Stimulated activated naive CD8-positive, alpha-beta T cell treated with anti-CD3 and anti-CD28 coated beads, Interleukin-15, Interleukin-2, amounts not matched to agents 100 U/mL and 50 U/mL, for 24 hours (primary cell): ENCODE results near the gene ZNF254.
"Not testable (repeated sequence)": the region's sequence is repeated elsewhere in the genome, so short reads cannot be mapped to it uniquely, and the experiment has no call there.

Experiments
- ATAC-seq: fragments of 150-1000 bp; cut with Tn5 transposase; one replicate; pipeline ENCODE4 v1.10.0; 2021
- DNase-seq: peaks from one replicate; pipeline ENCODE4 v3.0.0; 2021

ZNF254 gene

GRCh38 chr19:24086974-24087595 lies at the start of gene ZNF254:
Gene ZNF254 (plus strand): TSS chr19:24087187. CDS start chr19:24087308, 121 bp downstream.
- peak; percentile 84 for DNase-seq
- peak; percentile 100 for ATAC-seq

DNA sequence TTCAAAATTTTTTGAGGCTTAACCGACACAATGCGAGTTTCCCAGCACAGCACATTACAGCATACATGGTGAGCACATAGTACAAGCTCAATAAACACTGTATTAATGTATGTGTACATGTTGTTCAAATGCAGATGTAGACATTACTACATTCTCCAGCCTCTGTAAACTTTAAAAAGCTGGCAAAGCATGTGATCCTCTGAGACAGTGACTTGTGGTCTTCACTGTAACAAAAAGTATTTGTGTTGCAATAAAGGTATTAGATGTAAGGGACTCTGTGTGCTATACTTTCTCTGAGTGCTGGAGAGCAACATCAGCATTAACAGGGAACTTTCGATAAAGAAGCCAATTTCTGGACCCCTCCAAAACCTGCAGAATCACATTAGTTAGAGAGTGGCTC lies 46.4 kb upstream of the ZNF254 start:
- DNase-seq (no peak), ATAC-seq (no peak)

GRCh38 chr19:24041326-24041725 lies 45.7 kb upstream of the ZNF254 start:
- ATAC-seq, DNase-seq: not testable (repeated sequence)

- DNase-seq, result no peak
- no peak for ATAC-seq
Observed at GRCh38 chr19:24046550-24046949, 40.4 kb upstream of the ZNF254 start.

DNA sequence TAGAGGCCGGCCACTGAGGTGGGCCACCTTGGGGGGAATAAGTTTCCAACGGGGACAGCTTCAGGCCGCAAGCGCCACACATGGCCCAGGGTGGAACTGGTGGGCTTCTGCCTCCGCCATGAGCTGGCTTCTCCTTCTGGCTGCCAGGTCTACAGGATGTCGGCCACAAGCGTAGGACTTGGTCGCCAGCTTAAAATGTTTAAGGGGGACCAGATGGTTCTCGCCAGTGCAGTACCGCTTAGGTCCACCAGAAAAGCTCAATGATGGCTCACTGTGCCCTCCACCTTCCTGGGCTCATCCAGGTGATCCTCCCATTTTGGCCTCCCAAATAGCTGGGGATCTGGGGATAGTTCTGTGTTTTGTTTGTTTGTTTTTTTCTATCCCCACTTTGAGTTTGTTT lies 38.7 kb upstream of the ZNF254 start:
- ATAC-seq (no peak), DNase-seq (no peak)

GRCh38 chr19:24049537-24049936 lies 37.5 kb upstream of the ZNF254 start:
- ATAC-seq (no peak), DNase-seq (no peak)

DNA sequence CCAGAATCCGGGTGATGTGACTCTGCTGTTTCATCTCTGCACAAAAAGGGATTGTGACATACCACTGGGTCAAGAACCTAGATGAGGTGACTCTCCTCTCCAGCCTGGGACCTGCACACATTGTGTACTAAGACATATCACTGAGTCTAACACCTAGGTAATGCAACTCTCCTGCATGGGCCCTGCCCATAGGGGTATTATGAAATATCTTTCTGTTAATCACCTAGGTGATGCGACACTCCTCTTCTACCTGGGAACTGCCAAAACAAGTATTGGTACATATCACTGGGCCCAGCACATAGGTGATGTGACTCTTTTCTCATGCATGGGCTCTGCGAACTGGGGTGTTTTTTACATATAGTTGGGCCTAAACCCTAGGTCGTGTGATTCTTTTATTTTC lies 35.5 kb upstream of the ZNF254 start:
- DNase-seq (no peak), ATAC-seq (no peak)

GRCh38 chr19:24052811-24053210 lies 34.2 kb upstream of the ZNF254 start:
- no peak for ATAC-seq
- DNase-seq, result no peak

GRCh38 chr19:24053601-24054000 lies 33.4 kb upstream of the ZNF254 start:
- DNase-seq (no peak), ATAC-seq (no peak)

- no peak for DNase-seq
- ATAC-seq, result peak; percentile 94
Observed at GRCh38 chr19:24054044-24054935, 32.7 kb upstream of the ZNF254 start.

GRCh38 chr19:24055548-24055947 lies 31.4 kb upstream of the ZNF254 start:
- no peak for DNase-seq
- no peak for ATAC-seq

GRCh38 chr19:24057144-24057543 lies 29.8 kb upstream of the ZNF254 start:
- ATAC-seq (no peak), DNase-seq (no peak)

- ATAC-seq, result no peak
- DNase-seq, result no peak
Observed at GRCh38 chr19:24059563-24060295, 27.3 kb upstream of the ZNF254 start.

DNA sequence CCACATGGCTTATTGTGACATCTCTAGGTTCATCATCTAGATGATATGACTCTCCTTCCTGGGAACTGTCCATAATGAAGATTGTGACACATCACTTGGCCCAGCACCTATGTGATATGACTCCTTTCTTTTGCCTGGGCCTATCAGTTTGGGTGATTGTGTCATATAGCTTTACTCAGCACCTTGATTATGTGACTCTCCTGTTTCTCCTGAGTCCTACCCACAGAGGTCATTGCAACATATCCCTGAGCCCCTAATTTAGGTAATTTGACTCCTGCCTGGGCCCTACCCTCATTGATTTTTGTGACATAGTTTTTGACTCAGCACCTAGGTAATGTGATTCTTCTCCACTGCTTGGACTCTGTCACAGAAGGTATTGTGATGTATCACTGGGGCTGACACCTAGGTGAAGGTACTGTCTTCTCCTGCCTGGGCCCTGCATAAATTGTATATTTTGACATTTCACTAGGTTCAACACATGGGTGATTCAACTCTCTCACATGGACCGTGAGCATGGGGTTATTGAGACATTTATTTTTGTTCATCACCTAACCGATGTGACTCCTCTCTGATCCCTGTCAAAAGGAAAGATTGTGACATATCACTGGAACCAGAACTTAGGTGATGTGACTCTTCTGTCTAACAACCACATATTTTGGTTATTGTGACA lies 26.2 kb upstream of the ZNF254 start:
- peak; percentile 65 for ATAC-seq
- DNase-seq, result no peak

DNA sequence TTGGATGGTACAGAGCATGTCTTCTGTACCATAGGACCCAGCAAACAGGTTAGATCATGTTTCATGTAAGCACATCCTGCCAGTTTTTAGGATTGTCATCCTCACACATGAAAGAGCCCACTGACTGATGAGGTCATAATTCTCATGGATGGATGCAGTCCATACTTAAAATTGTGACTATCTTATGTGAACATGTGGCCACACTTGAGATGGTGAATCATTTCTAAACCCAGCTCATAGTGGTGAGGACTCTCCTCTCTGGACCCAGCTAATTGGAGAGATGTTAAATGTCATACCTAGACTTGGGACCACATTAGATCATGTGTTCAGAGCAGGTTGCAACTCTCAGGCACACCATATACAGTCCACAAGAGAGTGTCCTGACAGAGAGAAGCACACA lies 24.8 kb upstream of the ZNF254 start:
- ATAC-seq, result peak; percentile 64

GRCh38 chr19:24063295-24063694 lies 23.7 kb upstream of the ZNF254 start:
- DNase-seq (no peak), ATAC-seq (no peak)

More for the DNA sequence above, 24.8 kb upstream of the ZNF254 start:
- no peak for DNase-seq

- ATAC-seq (no peak), DNase-seq (no peak)
Observed at GRCh38 chr19:24064175-24064574, 22.8 kb upstream of the ZNF254 start.

DNA sequence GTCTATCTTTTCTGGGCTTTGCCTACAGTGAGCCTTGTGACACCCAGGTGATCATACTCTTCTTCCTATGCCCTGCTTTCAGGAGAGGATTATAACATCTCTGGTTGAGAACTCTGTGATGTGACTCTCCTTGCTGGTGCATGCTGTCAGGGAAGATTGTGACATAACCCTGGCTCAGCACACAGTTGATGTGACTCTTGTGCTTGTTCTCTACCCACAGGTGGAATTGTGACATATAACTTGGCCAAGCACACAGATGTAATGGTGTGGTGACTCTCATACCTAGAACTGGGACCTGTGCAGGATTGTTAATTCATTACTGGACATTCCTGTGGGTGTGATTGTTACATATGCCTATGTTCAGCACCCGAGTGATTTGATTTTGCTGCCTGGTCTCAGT lies 21.7 kb upstream of the ZNF254 start:
- no peak for DNase-seq
- no peak for ATAC-seq

GRCh38 chr19:24065865-24066604 lies 21.0 kb upstream of the ZNF254 start:
- ATAC-seq (no peak), DNase-seq (no peak)

DNA sequence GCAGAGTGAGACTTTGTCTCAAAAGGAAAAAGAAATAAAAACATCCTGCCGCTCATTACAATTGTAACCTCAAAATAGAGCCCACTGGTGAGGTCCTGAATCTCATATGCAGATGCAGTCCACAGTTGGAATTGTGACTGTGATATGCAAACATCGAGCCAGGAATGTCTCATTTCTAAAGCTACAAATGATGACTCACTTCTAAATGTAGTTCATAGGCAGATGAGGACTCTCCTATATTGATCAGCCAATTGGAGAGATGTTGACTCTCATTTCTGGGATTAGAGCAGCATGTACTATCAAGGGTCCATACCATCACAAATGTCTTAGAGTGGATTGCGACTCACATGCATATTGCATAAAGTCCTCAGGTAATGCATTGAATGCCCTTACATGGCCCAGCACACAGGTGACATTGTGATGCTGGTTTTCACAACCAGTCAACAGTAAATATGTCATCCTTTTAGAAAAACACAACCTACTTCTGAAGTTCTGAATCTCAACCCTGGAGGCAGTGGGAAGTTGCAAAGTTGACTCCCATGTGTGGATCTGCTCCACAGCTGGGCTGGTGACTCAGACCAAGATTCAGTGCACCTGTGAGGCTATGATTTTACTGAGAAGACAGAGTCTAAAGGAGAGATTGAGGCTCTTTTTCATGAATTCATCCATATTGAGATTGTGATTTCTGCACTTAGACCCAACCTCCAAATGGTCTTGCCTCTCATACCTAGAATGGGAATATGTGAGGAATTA lies 16.9 kb upstream of the ZNF254 start:
- DNase-seq (no peak), ATAC-seq (no peak)

DNA sequence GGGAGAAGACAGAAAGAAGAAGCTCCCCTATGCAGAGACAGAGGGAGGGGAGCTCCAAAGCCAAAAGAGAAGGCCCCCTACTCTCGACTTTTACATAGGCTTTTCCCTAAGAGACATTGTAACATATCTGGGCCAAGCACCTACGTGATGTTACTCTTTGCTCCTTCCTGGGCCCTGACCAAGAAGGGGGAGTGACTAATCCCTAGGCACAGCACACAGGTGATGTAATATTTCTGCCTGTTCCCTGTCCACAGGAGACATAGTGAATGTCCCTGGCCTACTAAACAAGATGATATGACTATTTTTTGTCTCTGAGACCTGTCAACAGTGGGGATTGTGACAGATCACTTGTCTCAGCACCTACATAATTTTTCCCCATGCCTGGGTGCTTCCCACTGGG lies 15.9 kb upstream of the ZNF254 start:
- no peak for DNase-seq
- no peak for ATAC-seq
